Measurements from ENCODE around the gene PTGDR. TPM values are rescaled to one million over a fixed set of nuclear protein-coding genes. Genes with fewer than 3 reads are reported as not detected.

Gene PTGDR
- polyA plus RNA-seq, 1 experiment = not detected

- Histone ChIP-seq H3K36me3 (ENCODE audit: control insufficient read depth, insufficient read depth, low read length) (no peaks in the 10 kb centered on the region), H3K4me3 (ENCODE audit: low read depth, low read length) (no peak overlapping the region), H3K27me3 (ENCODE audit: control insufficient read depth, insufficient read depth, low read length) (peaks cover 4% of the 10 kb centered on the region; the same call in 1 of the 2 replicates)
- no peak for TF ChIP-seq CTCF (IDR thresholded peaks at IDR 0.05; ENCODE audit: insufficient read depth, low read depth, low read length)
- no peak for DNase-seq (ENCODE audit: low read depth)
- CTCF ChIA-PET = interaction anchor here (1.0 kb wide), 1 partner anchor 75 kb away, joined by 3 read pairs; no protein-coding TSS in a partner anchor
- POLR2A ChIA-PET = no interaction called here
Observed at GRCh38 chr14:52318826-52319645, 51.5 kb downstream of the PTGDR start.

GRCh38 chr14:52319919-52320318 is 52.4 kb downstream of the PTGDR start:
- ChIA-PET POLR2A (no interaction called here), CTCF (no interaction called here)
- H3K4me3 ChIP-seq (ENCODE audit: low read depth, low read length) = no peak overlapping the region
- no peak for TF ChIP-seq CTCF (IDR thresholded peaks at IDR 0.05; ENCODE audit: insufficient read depth, low read depth, low read length)
- DNase-seq (ENCODE audit: low read depth) = no peak
- H3K36me3 ChIP-seq (ENCODE audit: control insufficient read depth, insufficient read depth, low read length) = no peaks in the 10 kb centered on the region
- H3K27me3 ChIP-seq (ENCODE audit: control insufficient read depth, insufficient read depth, low read length) = peaks cover 3% of the 10 kb centered on the region; the same call in 1 of the 2 replicates

- DNase-seq (ENCODE audit: low read depth) = no peak
- ChIA-PET CTCF (no interaction called here), POLR2A (no interaction called here)
- TF ChIP-seq CTCF (IDR thresholded peaks at IDR 0.05; ENCODE audit: insufficient read depth, low read depth, low read length) = no peak
- H3K27me3 ChIP-seq (ENCODE audit: control insufficient read depth, insufficient read depth, low read length) = no peaks in the 10 kb centered on the region; the same call in 1 of the 2 replicates
- no peaks in the 10 kb centered on the region for H3K36me3 ChIP-seq (ENCODE audit: control insufficient read depth, insufficient read depth, low read length)
- no peak overlapping the region for H3K4me3 ChIP-seq (ENCODE audit: low read depth, low read length)
Observed at GRCh38 chr14:52325126-52325525, 57.6 kb downstream of the PTGDR start.

GRCh38 chr14:52325630-52326029 is 58.1 kb downstream of the PTGDR start:
- CTCF ChIA-PET = interaction anchor here (1.1 to 1.3 kb wide), 2 partner anchors 10 to 16 kb away, joined by 3 to 4 read pairs; no protein-coding TSS in a partner anchor
- Histone ChIP-seq H3K27me3 (ENCODE audit: control insufficient read depth, insufficient read depth, low read length) (no peaks in the 10 kb centered on the region; the same call in 1 of the 2 replicates), H3K4me3 (ENCODE audit: low read depth, low read length) (no peak overlapping the region), H3K36me3 (ENCODE audit: control insufficient read depth, insufficient read depth, low read length) (no peaks in the 10 kb centered on the region)
- no peak for TF ChIP-seq CTCF (IDR thresholded peaks at IDR 0.05; ENCODE audit: insufficient read depth, low read depth, low read length)
- POLR2A ChIA-PET = no interaction called here
- DNase-seq (ENCODE audit: low read depth) = no peak

Other genes starting within 250 kb of the PTGDR start
- 253 and 279 TPM in 2 replicates for gene NID2, start 198.6 kb upstream of the PTGDR start, polyA plus RNA-seq (2011; rRNA removed)
- 0.43 and 0.71 TPM in 2 replicates for gene PTGER2, start 46.6 kb downstream of the PTGDR start, polyA plus RNA-seq (2011; rRNA removed)

Measured in BJ (cell line).